HG03135 (cell line): ENCODE results near the gene MYRFL.
A peak's percentile ranks its signal among the peaks of the same experiment; 100 is the strongest.
"Not testable (repeated sequence)": the region's sequence is repeated elsewhere in the genome, so short reads cannot be mapped to it uniquely, and the experiment has no call there.

Experiments
- ATAC-seq: cut with Tn5 transposase; IDR thresholded peaks from one replicate; pipeline ENCODE4 v1.9.1; 2021; ENCODE audit warnings: mild to moderate bottlenecking, moderate library complexity; ENCODE audit not compliant: unreplicated experiment

Gene MYRFL

DNA sequence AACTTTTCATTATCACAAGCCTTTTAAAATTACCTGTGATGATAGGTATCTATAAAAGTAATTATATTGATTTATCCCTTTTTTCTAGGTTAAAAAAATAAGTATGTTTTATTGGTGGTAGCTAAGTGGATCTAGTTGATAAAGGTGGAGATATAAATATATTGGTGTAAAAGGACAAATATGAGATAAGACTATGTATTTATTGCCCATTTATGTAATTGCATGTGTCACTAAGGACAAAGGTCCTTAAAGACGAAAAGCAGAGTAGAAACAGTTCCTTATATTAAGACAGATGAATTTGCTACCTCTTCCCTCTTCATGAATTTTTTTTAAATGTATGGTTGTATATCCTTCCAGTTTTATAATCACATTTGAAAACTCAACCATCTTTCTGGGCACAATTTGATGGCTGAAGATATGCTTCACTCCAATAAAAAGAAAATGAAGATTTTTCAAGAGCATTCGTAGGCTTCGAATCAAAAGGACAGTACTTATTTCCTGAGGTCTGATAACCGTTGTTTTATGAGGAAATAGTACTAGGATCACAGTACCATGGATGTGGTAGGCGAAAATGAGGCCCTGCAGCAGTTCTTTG, at the start of gene MYRFL:
Gene MYRFL, plus strand, starts transcription at position 262 of the 595 bp plus-strand sequence. Its CDS starts 291 bp downstream, at position 553.
- no peak for ATAC-seq

DNA sequence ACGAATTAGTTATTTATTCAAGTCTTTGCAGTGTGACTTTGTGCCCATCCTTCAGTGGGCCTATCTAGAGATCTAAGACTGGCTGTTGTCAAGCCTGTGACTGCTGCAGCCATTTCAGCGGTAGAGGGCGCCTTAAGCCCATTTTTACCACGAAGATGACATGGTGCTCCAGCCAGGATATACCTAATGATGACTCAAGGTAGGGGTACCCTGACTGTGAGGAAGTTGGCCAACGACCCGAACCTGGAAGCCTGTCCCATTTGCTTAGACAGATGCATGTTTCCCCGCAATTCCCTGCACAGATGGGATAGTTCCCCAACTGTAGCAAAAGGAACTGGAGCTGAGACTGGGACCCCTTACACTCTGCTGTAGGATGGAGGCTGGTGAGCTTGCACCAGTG, 45.1 kb upstream of the MYRFL start:
- ATAC-seq, result no peak

DNA sequence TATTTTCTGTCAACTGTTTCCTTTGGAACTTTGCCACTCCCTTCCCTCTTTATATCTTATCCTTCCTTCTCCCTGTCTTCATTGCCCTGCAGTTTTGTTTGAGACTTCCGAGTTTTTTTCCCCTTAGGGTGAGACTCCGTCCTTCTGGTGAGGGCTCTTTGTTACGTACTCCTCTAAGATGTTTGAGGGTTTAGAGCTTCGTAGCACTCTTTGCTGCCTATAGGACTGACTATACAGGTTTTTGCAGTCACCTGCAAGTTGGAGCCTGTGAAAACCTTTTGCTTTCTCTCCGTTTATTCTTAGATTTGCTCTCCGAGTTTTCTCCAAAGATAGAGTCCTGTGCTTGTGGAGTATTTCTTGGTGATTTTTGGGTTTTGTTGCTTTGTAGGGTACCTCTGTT, 41.7 kb upstream of the MYRFL start:
- no peak for ATAC-seq

DNA sequence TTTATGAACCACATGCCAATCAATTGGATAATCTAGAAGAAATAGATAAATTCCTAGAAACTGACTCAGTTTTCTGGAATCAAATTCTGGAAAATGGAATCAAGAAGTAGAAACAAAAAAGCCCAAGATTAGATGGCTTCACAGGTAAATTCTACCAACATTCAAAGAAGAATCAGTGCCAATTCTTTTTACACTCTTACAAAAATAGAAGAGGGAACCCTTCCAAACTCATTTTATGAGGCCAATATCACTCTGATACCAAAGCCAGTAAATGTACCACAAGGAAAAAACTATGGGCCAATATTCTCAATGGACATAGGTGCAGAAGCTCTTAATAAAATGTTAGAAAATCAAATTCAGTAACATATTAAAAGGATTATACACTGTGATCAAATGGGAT, 35.7 kb upstream of the MYRFL start:
- no peak for ATAC-seq

DNA sequence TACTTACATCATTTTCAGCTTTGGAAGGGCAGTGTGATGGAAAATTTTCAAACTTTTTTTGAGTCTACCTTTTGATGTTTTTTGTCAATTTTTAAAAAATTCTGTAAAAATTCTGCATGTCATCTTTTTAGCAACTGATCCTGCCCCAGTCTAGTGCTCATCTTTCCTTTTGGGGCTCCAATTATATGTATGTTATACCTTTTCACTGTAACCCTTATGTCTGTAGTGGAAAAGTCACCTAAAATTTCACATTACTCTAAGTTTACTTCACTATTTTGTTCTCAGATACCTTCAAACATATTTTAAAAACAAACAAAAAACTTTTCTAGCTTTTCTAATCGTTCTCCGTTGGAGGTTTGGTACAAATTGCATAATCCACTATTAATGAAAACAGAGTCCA, 32.5 kb upstream of the MYRFL start:
- no peak for ATAC-seq

DNA sequence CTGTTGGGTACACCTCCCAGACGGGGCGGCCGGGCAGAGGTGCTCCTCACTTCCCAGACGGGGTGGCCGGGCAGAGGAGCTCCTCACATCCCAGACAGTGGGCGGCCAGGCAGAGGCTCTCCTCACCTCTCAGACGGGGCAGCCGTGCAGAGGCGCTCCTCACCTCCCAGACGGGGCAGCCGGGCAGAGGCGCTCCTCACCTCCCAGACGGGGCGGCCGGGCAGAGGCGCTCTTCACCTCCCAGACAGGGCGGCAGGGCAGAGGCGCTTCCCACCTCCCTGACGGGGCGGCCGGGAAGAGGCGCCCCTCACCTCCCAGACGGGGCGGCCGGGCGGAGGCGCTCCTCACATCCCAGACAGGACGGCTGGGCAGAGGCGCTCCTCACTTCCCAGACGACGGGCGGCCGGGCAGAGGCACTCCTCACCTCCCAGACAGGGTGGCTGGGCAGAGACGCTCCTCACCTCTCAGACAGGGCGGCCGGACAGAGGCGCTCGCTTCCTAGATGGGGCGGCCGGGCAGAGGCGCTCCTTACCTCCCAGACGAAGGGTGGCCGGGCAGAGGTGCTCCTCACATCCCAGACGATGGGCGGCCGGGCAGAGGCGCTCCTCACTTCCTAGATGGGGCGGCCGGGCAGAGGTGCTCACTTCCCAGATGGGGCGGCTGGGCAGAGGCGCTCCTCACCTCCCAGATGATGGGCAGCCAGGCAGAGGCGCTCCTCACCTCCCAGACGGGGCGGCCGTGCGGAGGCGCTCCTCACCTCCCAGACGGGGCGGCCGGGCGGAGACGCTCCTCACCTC, 17.7 kb upstream of the MYRFL start:
- not testable (repeated sequence) for ATAC-seq

- ATAC-seq, result no peak
Measured at GRCh38 chr12:69810870-69811498, 14.0 kb upstream of the MYRFL start.

- ATAC-seq, result peak; percentile 55
Measured at GRCh38 chr12:69816082-69816481, 8.9 kb upstream of the MYRFL start.

DNA sequence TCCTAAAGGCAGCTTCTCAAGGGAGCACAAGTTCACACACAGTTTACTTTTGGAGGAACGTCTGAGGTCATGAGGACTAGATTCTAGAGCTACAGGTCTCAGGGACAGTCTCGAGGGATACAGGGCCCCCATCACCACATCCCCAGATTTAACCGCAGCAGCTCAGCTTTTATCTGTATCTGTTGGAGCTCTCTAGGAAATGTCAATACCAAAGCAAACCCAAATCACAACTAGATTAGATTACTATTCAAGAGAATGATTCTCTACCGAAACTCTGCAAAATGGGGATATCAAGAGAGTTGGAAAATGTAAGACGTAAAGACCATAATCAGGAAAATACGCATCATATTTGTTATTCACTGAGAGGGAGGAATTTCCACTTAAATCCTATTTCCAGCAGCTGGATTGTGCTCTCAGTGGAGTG, 4.0 kb upstream of the MYRFL start:
- no peak for ATAC-seq

GRCh38 chr12:69821456-69822159, 3.4 kb upstream of the MYRFL start:
- ATAC-seq, result no peak

GRCh38 chr12:69822201-69822860, 2.7 kb upstream of the MYRFL start:
- ATAC-seq, result no peak

- ATAC-seq, result no peak
Measured at GRCh38 chr12:69824028-69824427, 999 bp upstream of the MYRFL start.

- ATAC-seq, result no peak
Measured at GRCh38 chr12:69828897-69829296, 3.9 kb downstream of the MYRFL start.

DNA sequence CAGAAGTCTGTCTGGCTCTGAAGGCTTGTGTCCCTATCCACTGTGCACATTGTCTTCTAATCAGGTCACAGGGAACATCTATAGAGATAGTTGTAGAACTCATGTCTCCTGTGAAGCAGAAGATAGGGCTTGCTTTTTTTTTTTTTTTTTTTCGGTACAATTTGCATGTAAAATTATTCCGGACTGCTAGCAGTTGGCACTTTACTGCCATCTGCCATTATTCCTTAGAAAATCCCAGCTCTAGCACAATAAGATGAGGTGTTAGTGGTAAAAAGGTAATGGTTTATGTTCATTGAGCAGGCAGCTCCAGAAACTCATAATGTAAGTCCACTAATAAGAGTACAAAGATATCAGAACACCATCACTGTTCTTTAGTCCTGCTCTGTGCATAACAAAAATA, 8.7 kb downstream of the MYRFL start:
- ATAC-seq, result no peak

DNA sequence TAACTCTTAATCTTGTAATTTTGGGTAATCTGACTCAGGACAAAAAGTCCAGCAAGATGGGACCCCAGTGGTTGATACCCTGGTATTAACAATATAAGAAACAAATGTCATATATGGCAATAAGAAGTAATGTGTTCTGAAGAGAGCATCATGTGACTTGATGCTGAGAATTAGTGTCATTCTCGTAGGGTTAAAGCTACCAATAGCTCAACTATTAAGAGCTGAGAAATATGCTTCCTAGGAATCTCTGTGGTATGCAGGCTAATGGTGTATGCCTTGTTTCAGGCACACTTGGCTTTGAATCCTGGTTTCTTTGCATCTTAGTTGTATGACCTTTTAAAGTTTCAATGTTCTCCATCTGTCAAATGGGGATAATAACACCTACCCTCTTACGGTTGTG, 9.1 kb downstream of the MYRFL start:
- no peak for ATAC-seq

DNA sequence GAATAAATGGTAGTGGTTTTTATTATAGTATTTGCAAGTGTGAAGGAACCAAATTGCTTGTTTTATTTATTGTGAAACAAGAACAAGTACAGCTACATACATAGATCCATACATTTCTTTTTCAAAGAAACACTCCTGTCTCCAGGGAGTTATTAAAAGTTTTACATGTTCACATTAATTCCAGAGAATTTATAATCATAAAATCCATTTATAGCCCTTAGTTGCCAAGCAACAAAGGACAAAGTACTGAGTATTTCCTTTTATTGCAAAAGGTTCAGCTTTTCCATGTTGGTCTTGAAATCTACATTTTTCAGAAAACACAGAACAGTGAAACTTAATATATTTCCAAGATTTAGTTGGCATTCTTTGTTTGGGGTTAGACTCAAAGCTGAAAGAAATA, 9.5 kb downstream of the MYRFL start:
- ATAC-seq, result no peak

GRCh38 chr12:69835081-69835480, 10.1 kb downstream of the MYRFL start:
- ATAC-seq, result no peak

DNA sequence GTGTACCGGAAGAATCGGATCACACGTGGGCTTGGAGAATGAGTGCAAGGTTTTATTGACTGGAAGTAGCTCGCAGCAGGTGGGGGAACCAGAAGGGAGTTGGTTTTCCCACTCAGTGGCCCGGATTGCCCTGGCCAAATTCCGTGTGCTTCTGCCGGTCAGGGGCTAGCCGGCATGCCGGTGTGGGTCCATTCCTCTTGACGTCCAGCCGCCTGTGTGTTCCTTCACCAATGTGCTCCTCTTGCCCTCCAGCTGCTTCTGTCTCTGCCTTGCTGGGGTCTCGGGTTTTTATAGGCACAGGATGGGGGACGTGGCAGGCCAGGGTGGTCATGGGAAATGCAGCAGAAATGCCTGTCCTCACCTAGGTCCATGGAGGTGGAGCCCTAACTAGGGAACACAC, 11.0 kb downstream of the MYRFL start:
- no peak for ATAC-seq

GRCh38 chr12:69837191-69837590, 12.2 kb downstream of the MYRFL start:
- ATAC-seq, result no peak

DNA sequence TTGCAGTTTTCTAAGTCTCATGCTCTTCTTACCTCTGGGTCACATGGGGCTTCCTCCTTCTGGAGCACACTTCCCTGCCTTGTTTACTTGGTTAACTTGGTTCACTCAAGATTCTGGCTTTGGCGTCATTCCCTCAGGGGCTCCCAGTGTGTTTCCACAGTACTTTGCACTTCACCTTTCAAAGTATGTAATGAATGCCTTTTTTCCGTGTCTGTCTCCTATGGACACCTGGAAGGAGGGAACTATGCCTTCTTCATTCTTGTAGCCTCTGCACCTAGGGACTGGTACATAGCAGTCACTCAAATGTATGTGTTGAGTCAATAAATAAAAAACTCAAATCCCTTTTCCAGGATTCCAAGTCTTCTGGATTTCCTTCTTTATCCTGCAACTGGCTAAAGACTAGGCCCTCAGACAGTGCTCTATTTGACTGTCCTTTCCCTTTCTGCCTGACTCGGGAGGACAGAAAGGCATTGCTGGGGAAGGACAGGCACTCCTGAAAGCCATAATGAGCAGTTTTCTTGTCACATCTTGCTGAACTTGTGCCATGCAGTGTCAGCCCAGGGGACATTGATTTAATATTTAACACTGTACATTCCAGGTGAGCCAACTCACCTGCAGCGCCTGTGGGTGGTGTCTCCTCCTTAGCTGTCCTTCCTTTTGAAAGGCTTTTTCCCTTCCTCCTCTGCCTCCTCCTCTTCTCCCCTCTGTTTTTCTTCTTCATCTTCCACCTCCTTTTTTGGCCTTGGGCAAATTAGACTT, 12.8 kb downstream of the MYRFL start:
- no peak for ATAC-seq
